Fibroblast of villous mesenchyme (primary cell): ENCODE results near the gene SCN1B. TPM values are rescaled to one million over a fixed set of nuclear protein-coding genes. Genes with fewer than 3 reads are reported as not detected.
"Not testable (repeated sequence)": the region's sequence is repeated elsewhere in the genome, so short reads cannot be mapped to it uniquely, and the experiment has no call there.

Experiments used
- DNase-seq: peaks from one replicate; pipeline ENCODE4 v3.0.0-alpha.2; 2010; ENCODE audit warnings: low read depth
- H3K4me3 ChIP-seq: 2 replicates; pipeline ENCODE4 v1.5.1; 2011; ENCODE audit warnings: low read depth, mild to moderate bottlenecking, low read length
- total RNA-seq: library from RNA; depleted of rRNA; stranded (reverse); fragments of >200 nt; gene quantifications from 2 replicates; pipeline ENCODE4 v1.2.3, GENCODE V29; 2012
- TF ChIP-seq, protein P1 (sequence below): IDR thresholded peaks from 2 replicates; pipeline ENCODE4 v1.5.1; 2012; ENCODE audit warnings: low read depth, mild to moderate bottlenecking, low read length; ENCODE audit not compliant: insufficient read depth

Gene SCN1B
- total RNA-seq, 1 donor = 2.6 TPM

DNA sequence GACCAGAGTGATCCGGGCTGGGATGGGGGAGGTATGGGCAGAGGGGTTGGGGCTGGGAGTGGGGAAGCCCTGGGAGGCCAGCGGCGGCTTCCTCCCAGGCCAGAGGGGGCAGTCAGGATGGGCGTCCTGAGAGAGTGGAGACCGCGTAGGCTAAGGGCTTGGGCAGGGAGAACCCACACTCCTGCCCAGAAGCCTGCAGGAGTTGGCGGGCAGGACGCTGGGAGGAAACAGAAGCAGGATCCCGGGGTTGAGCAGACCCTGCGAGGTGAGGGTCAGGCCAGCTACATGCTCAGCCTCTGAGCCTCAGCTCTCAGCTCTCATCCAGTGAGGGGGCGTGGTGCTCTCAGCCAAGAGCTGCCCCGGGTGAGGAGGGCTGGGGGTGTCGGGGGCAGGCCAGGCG is 7.8 kb upstream of the SCN1B start:
- no peak overlapping the region for H3K4me3 ChIP-seq
- TF ChIP-seq, protein P1, sequence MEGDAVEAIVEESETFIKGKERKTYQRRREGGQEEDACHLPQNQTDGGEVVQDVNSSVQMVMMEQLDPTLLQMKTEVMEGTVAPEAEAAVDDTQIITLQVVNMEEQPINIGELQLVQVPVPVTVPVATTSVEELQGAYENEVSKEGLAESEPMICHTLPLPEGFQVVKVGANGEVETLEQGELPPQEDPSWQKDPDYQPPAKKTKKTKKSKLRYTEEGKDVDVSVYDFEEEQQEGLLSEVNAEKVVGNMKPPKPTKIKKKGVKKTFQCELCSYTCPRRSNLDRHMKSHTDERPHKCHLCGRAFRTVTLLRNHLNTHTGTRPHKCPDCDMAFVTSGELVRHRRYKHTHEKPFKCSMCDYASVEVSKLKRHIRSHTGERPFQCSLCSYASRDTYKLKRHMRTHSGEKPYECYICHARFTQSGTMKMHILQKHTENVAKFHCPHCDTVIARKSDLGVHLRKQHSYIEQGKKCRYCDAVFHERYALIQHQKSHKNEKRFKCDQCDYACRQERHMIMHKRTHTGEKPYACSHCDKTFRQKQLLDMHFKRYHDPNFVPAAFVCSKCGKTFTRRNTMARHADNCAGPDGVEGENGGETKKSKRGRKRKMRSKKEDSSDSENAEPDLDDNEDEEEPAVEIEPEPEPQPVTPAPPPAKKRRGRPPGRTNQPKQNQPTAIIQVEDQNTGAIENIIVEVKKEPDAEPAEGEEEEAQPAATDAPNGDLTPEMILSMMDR = no peak
- DNase-seq = no peak

DNA sequence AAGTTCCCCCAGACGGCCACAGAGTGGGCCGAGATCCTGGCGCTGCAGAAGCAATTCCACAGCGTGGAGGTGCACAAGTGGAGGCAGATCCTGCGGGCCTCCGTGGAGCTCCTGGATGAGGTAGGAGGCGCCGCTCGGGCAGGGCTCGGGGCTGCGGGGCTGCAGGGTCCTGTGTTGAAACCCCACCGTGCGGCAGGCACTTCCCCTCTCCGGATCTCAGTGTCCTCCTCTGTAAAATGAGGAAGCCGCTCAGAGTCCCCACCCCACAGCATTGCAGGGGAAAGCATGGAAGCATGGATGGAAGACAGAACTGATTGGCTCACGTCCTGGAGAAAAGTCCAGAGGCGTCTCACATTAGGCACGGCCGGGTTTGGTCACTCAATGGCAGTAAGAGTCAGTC is 6.8 kb upstream of the SCN1B start:
- no peak for DNase-seq
- no peak overlapping the region for H3K4me3 ChIP-seq
- TF ChIP-seq, protein P1 = no peak

DNA sequence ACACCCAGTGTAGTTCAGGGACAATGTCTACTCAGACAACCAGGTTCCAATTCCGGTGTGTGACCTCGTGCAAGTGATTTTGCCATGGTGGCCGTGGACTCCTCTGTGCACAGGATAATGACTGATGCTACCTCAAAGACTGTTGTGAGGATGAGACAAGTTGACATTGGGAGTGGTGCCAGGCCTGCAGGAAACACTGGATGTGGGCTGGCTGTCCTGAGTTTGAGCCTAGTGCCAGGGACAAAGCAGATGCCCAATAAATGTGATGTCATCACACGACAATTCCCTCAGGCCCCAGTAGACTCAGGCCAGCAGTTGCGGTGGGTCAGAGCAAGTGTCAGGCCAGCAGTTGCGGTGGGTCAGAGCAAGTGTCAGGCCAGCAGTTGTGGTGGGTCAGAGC is 6.2 kb upstream of the SCN1B start:
- no peak overlapping the region for H3K4me3 ChIP-seq
- no peak for DNase-seq
- TF ChIP-seq, protein P1 = no peak

DNA sequence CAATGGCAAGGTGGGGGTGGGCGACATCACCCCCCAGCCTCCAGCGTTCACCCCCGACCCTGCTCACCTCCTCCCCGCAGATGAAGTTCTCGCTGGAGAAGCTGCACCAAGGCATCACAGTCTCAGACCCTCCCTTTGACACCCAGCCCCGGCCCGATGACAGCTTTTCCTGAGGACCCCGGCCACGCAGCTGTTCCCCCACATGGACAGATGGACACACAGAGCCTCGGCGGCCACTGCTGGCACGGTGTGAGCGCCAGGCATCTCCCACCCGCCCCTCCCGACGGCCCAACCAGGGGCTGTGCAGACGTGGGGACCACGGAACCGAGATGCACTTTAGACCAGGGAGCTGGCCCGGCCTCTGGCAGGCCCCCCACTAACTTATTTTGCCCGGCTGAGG is 4.3 kb upstream of the SCN1B start:
- TF ChIP-seq, protein P1 = no peak
- no peak for DNase-seq
- H3K4me3 ChIP-seq = no peak overlapping the region

DNA sequence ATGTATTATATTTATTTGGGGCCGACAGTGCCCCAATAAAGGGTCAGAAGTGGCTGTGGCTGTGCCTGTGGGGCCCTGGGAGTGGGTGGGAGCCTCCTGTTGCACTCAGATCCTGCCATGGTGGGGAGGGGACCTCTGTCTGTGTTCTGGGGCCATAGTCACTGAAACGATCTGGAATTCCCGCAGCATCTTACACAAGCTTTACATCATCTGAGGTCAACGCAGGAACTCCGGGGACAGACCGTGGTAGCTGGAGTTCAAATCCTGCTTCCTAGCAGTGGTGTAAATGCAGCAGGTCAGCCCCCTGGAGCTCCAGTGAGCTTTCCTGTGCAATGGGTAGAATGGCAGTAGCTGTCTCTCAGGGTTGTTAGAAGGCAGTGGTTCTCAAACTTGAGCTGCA is 3.9 kb upstream of the SCN1B start:
- no peak for DNase-seq
- TF ChIP-seq, protein P1 = no peak
- H3K4me3 ChIP-seq = no peak overlapping the region

DNA sequence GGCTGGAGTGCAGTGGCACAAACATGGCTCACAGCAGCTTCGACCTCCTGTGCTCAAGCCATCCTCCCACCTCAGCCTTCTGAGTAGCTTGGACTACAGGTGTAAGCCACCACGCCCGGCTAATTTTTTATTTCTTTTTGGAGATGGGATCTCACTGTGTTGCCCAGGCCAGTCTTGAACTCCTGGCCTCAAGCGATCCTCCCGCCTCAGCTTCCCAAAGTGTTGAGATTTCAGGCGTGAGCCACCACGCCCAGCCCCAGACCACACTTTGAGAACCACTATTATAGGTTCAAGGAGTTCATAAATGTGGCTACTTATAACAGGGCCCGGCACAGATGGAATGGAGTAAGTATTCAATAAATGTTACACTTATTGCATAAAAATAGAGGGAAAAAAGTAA is 3.3 kb upstream of the SCN1B start:
- TF ChIP-seq, protein P1 = no peak
- DNase-seq = no peak
- no peak overlapping the region for H3K4me3 ChIP-seq

DNA sequence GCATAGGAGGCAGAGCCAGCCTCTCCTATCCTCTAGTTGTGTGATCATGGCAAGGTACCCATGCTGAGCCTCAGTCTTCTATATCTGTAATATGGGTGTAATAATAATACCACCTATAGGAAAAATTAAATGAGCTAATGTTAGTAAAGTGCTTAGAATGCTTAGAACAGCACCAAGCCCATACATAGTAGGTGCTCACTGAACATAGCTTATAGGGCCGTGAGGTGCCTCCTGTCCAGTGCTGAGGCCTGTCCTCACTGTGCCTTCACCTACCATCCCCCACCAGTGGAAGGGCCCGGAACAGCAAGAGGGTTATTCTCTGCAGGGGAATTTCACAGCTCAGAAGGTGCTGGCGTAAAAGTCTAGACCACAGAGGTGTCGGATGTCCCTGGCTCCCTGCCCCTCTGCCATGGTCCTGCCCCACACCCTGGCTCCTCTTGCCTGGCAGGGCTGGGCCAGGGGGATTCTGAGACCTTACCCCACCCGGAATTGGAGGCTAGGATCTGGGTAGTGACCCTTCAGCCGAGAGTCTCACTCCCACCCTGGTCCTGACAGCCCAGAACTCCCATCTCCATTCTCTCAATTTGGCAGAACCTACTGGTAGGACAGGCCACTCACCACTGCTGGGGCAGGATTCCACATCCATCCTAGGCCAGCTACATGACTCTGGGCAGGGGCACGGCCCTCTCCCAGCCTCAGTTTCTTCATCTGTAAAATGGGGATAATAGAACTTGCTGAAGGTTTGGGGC is 2.2 kb upstream of the SCN1B start:
- TF ChIP-seq, protein P1 = no peak
- DNase-seq = no peak
- no peak overlapping the region for H3K4me3 ChIP-seq

DNA sequence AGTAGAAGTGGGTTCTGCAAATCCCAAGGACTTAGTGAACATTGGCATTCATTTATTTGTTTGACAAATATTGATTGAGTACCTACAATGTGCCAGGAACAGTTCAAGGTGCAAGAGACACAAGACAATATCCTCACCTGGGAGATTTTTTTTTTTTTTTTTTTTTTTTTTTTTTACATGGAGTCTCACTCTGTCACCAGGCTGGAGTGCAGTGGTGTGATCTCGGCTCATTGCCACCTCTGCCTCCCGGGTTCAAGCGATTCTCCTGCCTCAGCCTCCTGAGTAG is 1.7 kb upstream of the SCN1B start:
- DNase-seq, H3K4me3 ChIP-seq: not testable (repeated sequence)

DNA sequence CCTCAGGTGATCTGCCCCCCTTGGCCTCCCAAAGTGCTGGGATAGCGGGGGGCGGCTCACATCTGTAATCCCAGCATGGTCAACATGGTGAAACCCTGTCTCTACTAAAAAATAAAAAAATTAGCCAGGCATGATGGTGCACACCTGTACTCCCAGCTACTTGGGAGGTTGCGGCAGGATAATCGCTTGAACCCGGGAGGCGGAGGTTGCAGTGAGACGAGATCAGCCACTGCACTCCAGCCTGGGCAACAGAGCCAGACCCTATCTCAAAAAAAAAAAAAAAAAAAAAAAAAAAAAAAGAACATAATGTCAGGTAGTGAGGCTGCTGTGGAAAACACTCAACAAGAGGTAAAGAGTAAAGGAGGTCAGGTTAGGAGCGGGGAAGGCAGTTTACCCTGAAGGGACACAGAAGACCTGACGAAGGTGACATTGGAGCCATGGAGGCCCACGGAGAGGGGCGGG is 964 bp upstream of the SCN1B start:
- DNase-seq, H3K4me3 ChIP-seq: not testable (repeated sequence)
